Measurements from ENCODE around the gene SDHA.
"Not testable (repeated sequence)": the region's sequence is repeated elsewhere in the genome, so short reads cannot be mapped to it uniquely, and the experiment has no call there.

SDHA gene

GRCh38 chr5:263275-263974 is 45.3 kb downstream of the SDHA start:
- DNase-seq: not testable (repeated sequence)

- DNase-seq: no peak
Observed at GRCh38 chr5:264338-264737, 46.2 kb downstream of the SDHA start.

GRCh38 chr5:266311-267026 is 48.3 kb downstream of the SDHA start:
- DNase-seq: not testable (repeated sequence)

GRCh38 chr5:267716-268115 is 49.6 kb downstream of the SDHA start:
- no peak for DNase-seq

- no peak for DNase-seq
Observed at GRCh38 chr5:270340-270739, 52.2 kb downstream of the SDHA start.

GRCh38 chr5:271828-272167 is 53.7 kb downstream of the SDHA start:
- DNase-seq: not testable (repeated sequence)

- not testable (repeated sequence) for DNase-seq
Observed at GRCh38 chr5:273091-273490, 55.0 kb downstream of the SDHA start.

GRCh38 chr5:273491-273890 is 55.4 kb downstream of the SDHA start:
- not testable (repeated sequence) for DNase-seq

GRCh38 chr5:274346-274745 is 56.2 kb downstream of the SDHA start:
- not testable (repeated sequence) for DNase-seq

GRCh38 chr5:278646-279045 is 60.5 kb downstream of the SDHA start:
- no peak for DNase-seq

- not testable (repeated sequence) for DNase-seq
Observed at GRCh38 chr5:279051-279665, 61.0 kb downstream of the SDHA start.

- DNase-seq: no peak
Observed at GRCh38 chr5:285991-286557, 68.0 kb downstream of the SDHA start.

- DNase-seq: not testable (repeated sequence)
Observed at GRCh38 chr5:290200-290599, 72.1 kb downstream of the SDHA start.

- not testable (repeated sequence) for DNase-seq
Observed at GRCh38 chr5:291345-291744, 73.2 kb downstream of the SDHA start.

- not testable (repeated sequence) for DNase-seq
Observed at GRCh38 chr5:294788-295187, 76.7 kb downstream of the SDHA start.

GRCh38 chr5:296207-296606 is 78.1 kb downstream of the SDHA start:
- not testable (repeated sequence) for DNase-seq

GRCh38 chr5:296954-297353 is 78.8 kb downstream of the SDHA start:
- not testable (repeated sequence) for DNase-seq

GRCh38 chr5:297448-297847 is 79.3 kb downstream of the SDHA start:
- not testable (repeated sequence) for DNase-seq

GRCh38 chr5:297991-298736 is 80.0 kb downstream of the SDHA start:
- DNase-seq: not testable (repeated sequence)

- DNase-seq: no peak
Observed at GRCh38 chr5:298737-299125, 80.6 kb downstream of the SDHA start.

- not testable (repeated sequence) for DNase-seq
Observed at GRCh38 chr5:299921-300320, 81.8 kb downstream of the SDHA start.

GRCh38 chr5:300691-301435 is 82.7 kb downstream of the SDHA start:
- not testable (repeated sequence) for DNase-seq

Data from inflammatory macrophage treated with lipopolysaccharide for 4 hours (primary cell).